Fibroblast of lung (primary cell): ENCODE data around the gene USH2A.

Experiments used
- EZH2 ChIP-seq: IDR thresholded peaks from 2 replicates; pipeline ENCODE4 v1.5.1; 2012; ENCODE audit warnings: low read length, control low read depth, mild to moderate bottlenecking; ENCODE audit errors: missing control alignments
- TF ChIP-seq, protein P1 (sequence below), 2 donors: IDR thresholded peaks in 1 of 2; conservative IDR thresholded peaks in 1 of 2; 1 replicate in 1 of 2; 2 replicates in 1 of 2; pipeline ENCODE4 v1.5.1; 2011 to 2012; ENCODE audit warnings: low read length in 2 of 2, control low read depth in 1 of 2, inconsistent platforms in 1 of 2, low read depth in 1 of 2, mild to moderate bottlenecking in 1 of 2

DNA sequence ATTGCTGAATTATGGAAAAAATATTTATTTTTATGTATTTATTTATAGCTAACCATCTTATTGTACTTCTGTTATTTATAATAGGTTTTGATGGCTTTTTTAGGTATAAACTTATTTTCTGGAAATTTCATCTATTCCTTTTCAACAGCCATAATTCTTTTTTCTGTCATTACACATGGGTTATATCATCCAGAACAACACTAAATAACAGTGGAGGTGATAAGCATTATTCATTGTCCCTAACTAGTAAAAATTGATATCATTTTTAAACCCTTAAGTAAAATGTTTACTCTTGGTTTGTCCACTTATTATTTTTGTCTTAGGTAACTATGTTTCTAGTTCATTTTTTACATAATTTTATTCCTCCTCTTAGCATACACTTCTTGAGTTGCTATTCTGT lies 309.1 kb downstream of the USH2A start:
- TF ChIP-seq, protein P1, sequence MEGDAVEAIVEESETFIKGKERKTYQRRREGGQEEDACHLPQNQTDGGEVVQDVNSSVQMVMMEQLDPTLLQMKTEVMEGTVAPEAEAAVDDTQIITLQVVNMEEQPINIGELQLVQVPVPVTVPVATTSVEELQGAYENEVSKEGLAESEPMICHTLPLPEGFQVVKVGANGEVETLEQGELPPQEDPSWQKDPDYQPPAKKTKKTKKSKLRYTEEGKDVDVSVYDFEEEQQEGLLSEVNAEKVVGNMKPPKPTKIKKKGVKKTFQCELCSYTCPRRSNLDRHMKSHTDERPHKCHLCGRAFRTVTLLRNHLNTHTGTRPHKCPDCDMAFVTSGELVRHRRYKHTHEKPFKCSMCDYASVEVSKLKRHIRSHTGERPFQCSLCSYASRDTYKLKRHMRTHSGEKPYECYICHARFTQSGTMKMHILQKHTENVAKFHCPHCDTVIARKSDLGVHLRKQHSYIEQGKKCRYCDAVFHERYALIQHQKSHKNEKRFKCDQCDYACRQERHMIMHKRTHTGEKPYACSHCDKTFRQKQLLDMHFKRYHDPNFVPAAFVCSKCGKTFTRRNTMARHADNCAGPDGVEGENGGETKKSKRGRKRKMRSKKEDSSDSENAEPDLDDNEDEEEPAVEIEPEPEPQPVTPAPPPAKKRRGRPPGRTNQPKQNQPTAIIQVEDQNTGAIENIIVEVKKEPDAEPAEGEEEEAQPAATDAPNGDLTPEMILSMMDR (conservative IDR thresholded peaks at IDR 0.05 in 1 of 2, IDR thresholded peaks at IDR 0.05 in 1 of 2; ENCODE audit: low read depth in 1 of 2, low read length in 2 of 2), result no peak
- TF ChIP-seq EZH2, result no peak
